H7 (cell line): Measurements from ENCODE around the gene PIRT. TPM values are rescaled to one million over a fixed set of nuclear protein-coding genes. Genes with fewer than 3 reads are reported as not detected.
A peak's percentile ranks its signal among the peaks of the same experiment; 100 is the strongest.
"Not testable (repeated sequence)": the region's sequence is repeated elsewhere in the genome, so short reads cannot be mapped to it uniquely, and the experiment has no call there.

Experiments used
- DNase-seq: peaks from one replicate; pipeline ENCODE4 v3.0.0; 2012
- H3K27me3 ChIP-seq: 2 replicates; pipeline ENCODE4 v1.6.0; 2011; ENCODE audit warnings: mild to moderate bottlenecking, low read length; ENCODE audit not compliant: control insufficient read depth, insufficient read depth
- H3K36me3 ChIP-seq: replicated peaks from 2 replicates; pipeline ENCODE4 v1.5.1; 2011; ENCODE audit warnings: low read length; ENCODE audit not compliant: control insufficient read depth, insufficient read depth
- H3K4me3 ChIP-seq: 2 replicates; pipeline ENCODE4 v1.5.1; 2011; ENCODE audit warnings: low read depth, mild to moderate bottlenecking, control low read depth, low read length, moderate library complexity; ENCODE audit not compliant: insufficient read depth
- total RNA-seq: library from RNA; depleted of rRNA; stranded (reverse); fragments of >200 nt; shearing (Covaris generic); gene quantifications from 2 replicates; pipeline ENCODE4 v1.2.3, GENCODE V29; 2014; rRNA removed

PIRT gene
- total RNA-seq: not detected in 2 replicates

DNA sequence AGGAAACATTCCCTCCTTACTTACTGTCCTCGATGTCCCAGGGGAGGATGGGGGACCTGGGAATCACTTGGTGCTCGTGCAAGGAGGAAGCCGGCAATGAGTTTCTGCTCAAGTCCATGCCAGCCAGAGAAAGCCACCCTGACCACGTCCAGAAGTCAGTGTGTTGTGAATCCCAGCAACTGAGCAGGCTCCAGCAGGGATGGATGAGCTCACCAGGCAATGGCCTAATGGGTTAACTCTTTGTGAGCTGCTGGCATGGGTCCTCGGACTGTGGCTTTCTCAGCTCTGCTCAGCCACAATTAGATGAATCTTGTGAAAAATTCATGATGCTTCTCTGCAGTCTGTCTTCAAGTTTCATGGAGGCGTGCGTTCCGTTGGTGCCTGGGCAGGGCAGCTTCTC is at the start of gene PIRT:
Gene PIRT (minus strand): TSS at position 167 of the 400 bp plus-strand sequence. CDS start 12,442 bp downstream, outside the sequence.
- H3K36me3 ChIP-seq: no peaks in the 10 kb centered on the region
- DNase-seq: peak; percentile 15
- H3K4me3 ChIP-seq: no peak within 1 kb of the TSS
- H3K27me3 ChIP-seq: no peaks in the 10 kb centered on the region

DNA sequence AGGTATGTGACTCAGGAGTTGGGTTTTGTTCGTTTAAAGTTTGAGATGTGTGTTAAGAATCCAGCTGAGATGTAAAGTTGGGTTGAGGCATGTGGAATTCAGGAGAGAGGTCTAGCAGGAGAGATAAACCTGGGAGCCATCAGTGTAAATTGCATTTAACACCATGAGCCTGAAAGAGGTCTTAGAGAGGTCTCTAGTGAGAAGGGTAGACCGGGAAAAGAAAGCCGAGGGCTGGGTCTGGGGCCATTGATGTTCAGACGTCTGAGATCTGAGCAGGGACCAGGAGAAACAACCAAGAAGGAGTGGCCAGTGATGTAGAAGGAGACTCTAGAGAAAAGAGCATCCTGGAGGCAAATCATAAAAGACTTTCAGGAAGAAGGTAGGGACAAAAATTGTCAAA is 44.1 kb upstream of the PIRT start:
- Histone ChIP-seq H3K27me3 (no peaks in the 10 kb centered on the region), H3K4me3 (no peak overlapping the region), H3K36me3 (no peaks in the 10 kb centered on the region)
- DNase-seq: no peak

DNA sequence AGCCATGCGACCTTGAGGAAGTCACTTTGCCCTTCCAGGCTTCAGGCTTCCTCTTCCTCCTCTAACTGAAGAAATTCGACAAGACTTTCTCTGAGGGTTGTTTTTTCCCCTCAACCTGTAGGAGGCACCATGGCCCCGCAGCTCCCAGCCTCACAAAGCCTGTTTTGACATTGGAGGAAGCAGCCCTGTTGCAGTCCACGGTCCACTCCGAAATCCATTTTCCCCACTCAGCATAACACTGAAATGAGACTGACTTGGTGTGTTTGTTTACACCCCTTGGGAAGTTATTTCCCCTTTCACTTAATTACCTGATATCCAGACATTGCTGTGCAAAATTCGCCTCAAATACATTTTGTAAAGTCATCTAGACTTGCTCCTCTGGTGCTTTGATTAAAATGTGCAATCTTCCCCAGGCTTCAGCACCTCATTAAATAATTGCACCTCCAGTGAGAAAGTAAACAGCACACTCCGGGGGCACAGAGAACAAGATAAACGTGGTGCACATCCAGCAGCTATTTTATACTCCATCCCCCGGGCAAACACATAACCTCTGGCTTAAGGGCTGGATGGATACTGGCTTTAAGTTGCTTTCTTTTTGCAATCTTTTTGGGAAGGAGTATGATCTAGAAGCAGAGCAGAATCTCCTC is 41.4 kb upstream of the PIRT start:
- Histone ChIP-seq H3K36me3 (no peaks in the 10 kb centered on the region), H3K27me3 (no peaks in the 10 kb centered on the region), H3K4me3 (no peak overlapping the region)
- peak; percentile 35 for DNase-seq

DNA sequence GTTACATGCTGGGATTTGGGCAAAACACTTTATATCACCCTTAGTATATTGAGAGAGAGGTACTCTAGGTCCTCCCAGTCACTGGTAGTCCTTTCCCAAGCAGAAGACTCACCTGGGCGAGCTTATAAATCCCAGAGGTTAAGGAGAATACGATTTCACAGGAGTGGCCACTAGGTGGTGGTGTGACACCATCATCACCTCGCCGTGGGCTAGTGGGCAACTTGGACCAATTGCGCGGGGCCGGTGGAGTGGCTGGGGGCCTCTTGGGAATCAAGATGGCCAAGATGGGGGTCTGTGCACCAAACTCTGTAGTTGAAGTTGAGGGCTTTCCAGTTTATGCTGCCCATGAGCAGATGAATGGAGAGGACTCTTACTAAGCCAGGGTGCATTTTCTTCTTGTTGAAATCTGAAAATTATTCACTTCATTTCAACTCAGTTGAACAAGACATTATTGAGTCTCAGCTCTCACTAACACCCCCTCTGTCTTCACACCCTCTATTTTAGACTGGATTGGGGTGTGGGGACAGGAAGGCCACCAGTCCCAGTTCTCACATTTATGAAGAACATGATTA is 38.2 kb upstream of the PIRT start:
- Histone ChIP-seq H3K27me3 (no peaks in the 10 kb centered on the region), H3K36me3 (no peaks in the 10 kb centered on the region), H3K4me3 (no peak overlapping the region)
- DNase-seq: peak; percentile 46

DNA sequence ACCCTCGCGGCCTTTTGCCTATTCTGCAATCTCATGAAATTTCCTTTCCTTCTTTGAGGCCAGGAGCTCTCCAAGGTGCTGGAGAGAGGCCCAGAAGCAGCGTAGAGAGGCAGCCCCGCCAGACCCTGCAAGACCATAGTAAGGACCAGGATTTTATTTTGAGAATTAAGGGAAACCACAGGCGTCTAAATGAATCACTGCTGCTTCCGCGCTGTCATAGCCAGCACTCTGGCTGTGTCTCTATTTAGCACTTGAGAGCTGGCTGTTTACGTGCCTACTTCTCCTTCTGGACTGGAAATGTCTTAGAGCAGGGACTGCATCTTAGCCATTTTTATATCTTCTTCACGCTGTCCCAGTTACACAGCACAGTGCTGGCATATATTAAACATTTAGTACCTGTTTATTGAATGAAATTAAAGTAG is 37.6 kb upstream of the PIRT start:
- Histone ChIP-seq H3K4me3 (no peak overlapping the region), H3K36me3 (no peaks in the 10 kb centered on the region), H3K27me3 (no peaks in the 10 kb centered on the region)
- peak; percentile 46 for DNase-seq

DNA sequence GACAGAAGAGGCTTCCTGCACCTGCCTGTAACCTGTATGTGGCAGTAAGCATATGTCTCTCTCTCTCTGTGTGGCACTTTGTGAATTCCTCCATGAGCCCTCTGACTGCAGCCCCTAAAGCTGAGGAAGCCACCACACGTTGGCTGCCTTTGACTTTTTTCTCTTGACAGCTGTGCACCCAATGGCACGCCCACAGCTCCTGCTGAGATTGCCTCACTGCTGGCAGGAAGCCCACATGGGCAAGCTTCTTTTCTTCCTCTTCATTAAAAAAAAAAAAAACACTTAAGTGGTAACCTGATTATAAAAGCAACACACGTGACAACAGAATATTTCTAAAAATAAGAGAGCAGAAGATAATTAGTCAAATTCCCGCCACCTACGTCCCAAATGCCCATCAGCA is 34.0 kb upstream of the PIRT start:
- DNase-seq: no peak
- Histone ChIP-seq H3K4me3 (no peak overlapping the region), H3K27me3 (no peaks in the 10 kb centered on the region), H3K36me3 (no peaks in the 10 kb centered on the region)

DNA sequence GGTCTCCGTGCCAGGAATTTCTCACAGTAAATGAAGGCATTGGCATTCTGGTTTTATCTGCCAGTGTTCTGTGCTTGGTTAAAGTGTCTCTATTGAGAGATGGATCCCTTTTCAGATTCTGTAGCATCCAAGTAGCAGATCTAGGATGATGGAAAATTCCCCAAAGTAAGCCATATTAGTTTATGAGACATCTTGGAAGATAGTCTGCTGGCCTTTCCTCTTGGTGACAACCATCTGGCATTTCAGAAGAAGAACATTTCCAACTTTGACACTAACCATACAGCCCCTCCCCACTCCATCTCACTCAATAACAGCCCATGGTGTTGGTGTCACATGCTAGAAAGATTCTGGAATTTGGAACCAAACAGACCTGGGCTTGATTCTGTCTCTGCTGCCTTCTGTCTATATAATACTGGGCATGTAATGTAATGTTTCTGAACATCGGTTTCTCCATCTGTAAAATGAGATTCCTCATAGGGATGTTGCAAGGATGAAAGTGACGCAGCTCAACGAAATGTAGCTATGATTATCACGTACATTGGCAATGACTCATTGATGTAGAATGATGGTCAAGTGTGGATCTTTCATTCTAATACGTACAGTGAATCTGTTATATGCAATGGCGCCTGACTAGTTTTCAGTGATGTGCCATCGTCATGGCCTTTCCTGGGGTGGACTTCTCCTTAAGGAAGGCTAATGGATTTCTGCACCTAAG is 32.6 kb upstream of the PIRT start:
- H3K36me3 ChIP-seq: no peaks in the 10 kb centered on the region
- no peak overlapping the region for H3K4me3 ChIP-seq
- H3K27me3 ChIP-seq: no peaks in the 10 kb centered on the region
- DNase-seq: no peak

DNA sequence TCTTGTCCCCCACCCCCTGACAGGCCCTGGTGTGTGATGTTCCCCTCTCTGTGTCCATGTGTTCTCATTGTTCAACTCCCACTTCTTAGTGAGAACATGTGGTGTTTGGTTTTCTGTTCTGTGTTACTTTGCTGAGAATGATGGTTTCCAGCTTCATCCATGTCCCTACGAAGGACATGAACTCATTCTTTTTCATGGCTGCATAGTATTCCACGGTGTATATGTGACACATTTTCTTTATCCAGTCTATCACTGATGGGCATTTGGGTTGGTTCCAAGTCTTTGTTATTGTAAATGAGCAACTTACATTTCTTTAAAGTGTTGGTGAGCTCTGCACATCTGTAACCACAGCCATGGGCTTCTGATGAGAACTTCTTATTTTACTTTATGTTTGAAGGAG is 30.9 kb upstream of the PIRT start:
- H3K36me3 ChIP-seq, H3K4me3 ChIP-seq: not testable (repeated sequence)

DNA sequence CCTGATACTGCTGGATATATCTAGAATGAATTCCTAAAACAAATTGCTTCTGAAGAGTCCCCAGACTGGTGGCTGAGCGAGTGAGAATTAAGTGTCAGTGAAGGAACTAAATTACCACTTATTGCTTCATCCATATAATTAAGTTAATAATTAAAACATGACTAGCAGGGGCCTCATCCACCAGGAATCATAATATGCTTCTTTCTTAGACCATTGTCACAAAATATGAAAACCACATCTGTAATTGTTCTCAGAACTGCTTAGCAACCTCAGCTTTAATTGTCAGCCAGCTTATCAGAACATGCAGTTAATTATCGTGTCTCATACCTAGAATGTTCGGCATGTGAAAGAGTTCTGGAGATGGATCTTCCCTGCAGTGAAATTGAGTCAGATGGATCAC is 21.2 kb upstream of the PIRT start:
- DNase-seq: no peak
- Histone ChIP-seq H3K36me3 (no peaks in the 10 kb centered on the region), H3K4me3 (no peak overlapping the region), H3K27me3 (no peaks in the 10 kb centered on the region)

More for the DNA sequence above, 30.9 kb upstream of the PIRT start:
- H3K27me3 ChIP-seq, DNase-seq: not testable (repeated sequence)

DNA sequence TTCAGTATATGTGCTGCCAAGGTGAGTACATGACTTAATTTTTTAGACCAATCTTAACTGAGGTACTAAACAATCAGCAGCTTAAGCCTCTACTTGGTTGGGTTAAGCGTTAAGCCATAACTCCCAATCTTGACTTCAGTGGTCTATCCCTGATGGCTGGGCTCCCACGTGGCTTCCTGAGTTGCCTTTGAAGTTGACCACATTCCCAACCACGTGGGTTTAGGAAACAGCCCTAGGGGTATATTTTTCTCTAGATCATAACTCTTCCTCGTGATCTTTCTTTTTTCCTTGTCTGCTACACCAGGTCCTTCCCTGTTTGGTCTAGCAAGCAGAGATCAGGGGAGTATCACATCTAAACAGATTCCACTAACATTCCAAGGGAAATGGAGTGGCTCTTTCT is 20.1 kb upstream of the PIRT start:
- no peaks in the 10 kb centered on the region for H3K27me3 ChIP-seq
- DNase-seq: no peak
- no peak overlapping the region for H3K4me3 ChIP-seq
- H3K36me3 ChIP-seq: no peaks in the 10 kb centered on the region

DNA sequence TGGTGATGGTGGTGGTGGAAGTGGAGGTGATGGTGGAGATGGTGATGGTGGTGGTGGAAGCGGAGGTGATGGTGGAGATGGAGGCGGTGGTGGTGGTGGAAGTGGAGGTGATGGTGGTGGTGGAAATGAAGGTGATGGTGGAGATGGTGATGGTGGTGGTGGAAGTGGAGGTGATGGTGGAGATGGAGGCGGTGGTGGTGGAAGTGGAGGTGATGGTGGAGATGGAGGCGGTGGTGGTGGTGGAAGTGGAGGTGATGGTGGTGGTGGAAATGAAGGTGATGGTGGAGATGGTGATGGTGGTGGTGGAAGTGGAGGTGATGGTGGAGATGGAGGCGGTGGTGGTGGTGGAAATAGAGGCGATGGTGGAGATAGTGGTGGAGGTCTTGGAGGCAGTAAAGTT is 8.7 kb upstream of the PIRT start:
- DNase-seq, H3K36me3 ChIP-seq, H3K4me3 ChIP-seq, H3K27me3 ChIP-seq: not testable (repeated sequence)

DNA sequence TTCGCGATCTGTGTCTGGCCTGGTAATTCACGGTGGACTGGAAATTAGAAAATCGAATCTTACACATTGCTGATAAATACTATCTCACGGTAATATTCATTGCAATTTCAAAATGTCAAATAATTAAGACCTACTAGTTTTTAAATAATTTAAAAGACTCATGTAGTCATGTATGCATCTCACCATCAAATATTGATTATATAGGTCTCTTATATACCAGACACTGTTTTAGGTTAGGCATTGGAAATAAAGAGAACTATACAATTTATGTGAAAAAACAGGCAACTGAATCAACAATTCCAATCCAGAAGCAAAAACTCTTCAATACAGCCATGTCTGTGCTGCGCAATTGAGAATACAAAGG is 7.5 kb upstream of the PIRT start:
- DNase-seq: no peak
- Histone ChIP-seq H3K4me3 (no peak overlapping the region), H3K36me3 (no peaks in the 10 kb centered on the region), H3K27me3 (no peaks in the 10 kb centered on the region)

DNA sequence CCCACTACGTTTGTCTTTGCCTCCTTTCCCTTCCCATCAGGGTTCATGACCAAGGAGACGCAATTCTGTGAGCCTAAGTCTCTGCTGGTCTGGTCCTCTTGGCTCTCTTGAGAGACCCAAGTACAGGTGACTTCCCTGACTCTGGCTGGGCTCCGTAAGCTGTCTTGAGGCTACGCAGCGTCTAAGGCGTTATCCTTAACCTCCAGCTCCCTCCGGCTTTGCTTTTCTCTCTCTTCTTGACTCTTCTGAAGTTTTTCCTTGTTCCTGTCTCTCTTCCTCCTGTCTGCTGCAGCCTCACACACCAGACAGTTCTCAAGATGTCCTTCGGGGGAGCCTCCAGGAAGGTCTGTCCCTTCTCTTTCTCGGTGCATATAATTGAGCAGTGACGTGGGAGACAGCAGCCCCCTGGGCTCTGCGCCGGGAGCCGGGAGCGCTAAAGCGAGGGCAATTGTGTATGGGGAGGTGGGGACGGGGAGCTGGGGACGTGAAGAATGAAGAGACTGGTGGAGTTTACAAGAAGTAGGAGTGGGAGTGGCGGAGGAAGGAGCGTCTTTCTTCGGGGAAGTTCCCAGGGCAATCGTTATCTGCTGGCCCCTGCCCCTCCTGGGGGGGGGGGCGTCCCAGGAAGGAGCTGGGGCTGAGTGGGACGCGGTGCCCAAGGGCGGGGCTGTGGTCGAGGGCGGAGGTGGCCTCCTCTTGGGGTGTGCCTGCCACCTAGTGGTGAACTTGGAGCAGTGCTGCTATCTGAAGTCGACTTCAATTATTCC is 6.9 kb upstream of the PIRT start:
- Histone ChIP-seq H3K27me3 (no peaks in the 10 kb centered on the region), H3K36me3 (no peaks in the 10 kb centered on the region), H3K4me3 (peak overlapping the region; percentile 45)
- DNase-seq: peak; percentile 93

DNA sequence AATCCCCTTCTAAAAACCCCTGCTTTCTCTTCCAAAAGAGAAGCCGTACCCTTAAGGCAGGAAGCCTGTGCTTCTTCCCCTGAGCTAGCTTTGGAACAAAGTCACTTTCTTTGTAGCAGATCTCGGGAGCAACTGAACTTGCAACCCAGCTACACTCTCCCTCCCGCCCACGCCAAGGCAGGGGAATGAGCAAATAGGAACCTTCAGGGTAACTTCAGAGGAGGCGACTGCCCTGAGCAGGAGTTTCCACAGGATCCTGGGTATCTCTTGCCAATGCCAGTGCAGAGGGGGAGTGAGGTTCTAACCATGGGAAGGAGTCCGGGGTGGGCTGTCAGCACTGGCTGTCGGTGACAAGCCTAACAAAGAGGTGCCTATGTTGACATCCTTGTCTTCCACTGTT is 5.9 kb upstream of the PIRT start:
- no peak overlapping the region for H3K4me3 ChIP-seq
- DNase-seq: peak; percentile 53
- H3K27me3 ChIP-seq: no peaks in the 10 kb centered on the region
- no peaks in the 10 kb centered on the region for H3K36me3 ChIP-seq

DNA sequence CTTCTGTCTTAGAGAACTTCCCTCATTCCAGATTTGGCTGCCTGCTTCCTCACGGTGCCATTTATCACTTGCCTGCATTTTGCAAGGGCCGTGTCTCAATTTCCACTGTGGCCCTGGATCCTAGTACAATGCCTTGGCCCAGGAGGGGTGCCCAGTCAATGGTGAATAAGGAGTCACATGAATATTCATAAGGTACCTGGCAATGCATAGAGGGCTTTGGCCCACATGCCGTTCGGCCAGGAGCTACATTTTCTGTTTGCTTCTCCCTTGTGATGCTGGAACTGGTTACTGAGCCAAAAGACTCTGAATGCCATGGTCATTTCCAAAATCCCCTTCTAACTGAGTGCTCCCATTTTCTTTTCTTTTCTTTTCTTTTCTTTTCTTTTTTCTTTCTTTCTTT is 4.8 kb upstream of the PIRT start:
- H3K27me3 ChIP-seq: no peaks in the 10 kb centered on the region
- no peak overlapping the region for H3K4me3 ChIP-seq
- peak; percentile 67 for DNase-seq
- H3K36me3 ChIP-seq: no peaks in the 10 kb centered on the region
